Colonic mucosa (tissue), 4 donors: Measurements from ENCODE around the gene CCDC18. TPM values are rescaled to one million over a fixed set of nuclear protein-coding genes. Genes with fewer than 3 reads are reported as not detected.

Experiments
- DNase-seq: peaks from one replicate; pipeline ENCODE4 v3.0.0-alpha.2; 2020
- H3K27ac ChIP-seq: fragments of 200-600 bp; one replicate; pipeline ENCODE4 v1.8.0; 2021
- H3K27me3 ChIP-seq: fragments of 200-600 bp; one replicate; pipeline ENCODE4 v1.8.0; 2021
- H3K36me3 ChIP-seq: fragments of 200-600 bp; one replicate; pipeline ENCODE4 v1.8.0; 2021
- H3K4me1 ChIP-seq: fragments of 200-600 bp; one replicate; pipeline ENCODE4 v1.8.0; 2021; ENCODE audit warnings: mild to moderate bottlenecking
- H3K4me3 ChIP-seq: fragments of 200-600 bp; one replicate; pipeline ENCODE4 v1.8.0; 2021
- H3K9ac ChIP-seq, 2 donors: one replicate each; pipeline ENCODE4 v1.7.0; 2013; ENCODE audit warnings: control low read depth in 2 of 2, low read depth in 2 of 2, low read length in 2 of 2
- H3K9me3 ChIP-seq: fragments of 200-600 bp; one replicate; pipeline ENCODE4 v1.8.0; 2021
- CTCF ChIP-seq: fragments of 200-600 bp; IDR thresholded peaks from one replicate; pipeline ENCODE4 v1.8.0; 2022; ENCODE audit warnings: antibody characterized with exemption, mild to moderate bottlenecking
- intact Hi-C: fragments of 100-400 bp; cut with DNase I; formaldehyde crosslinking; loops from one replicate; pipeline ENCODE4 v1.14.1; 2022
- total RNA-seq, 2 donors: library from RNA; stranded (reverse); fragmentation: NEBNext Ultra II Directional in 1 of 2; extraction: Animal tissue kit (Norgen Biotek cat#: 25700) in 1 of 2; gene quantifications; one replicate each; pipeline ENCODE4 v1.2.1, GENCODE V29; 2021
- donor health status: healthy.
- donor health status: DM: no; HTN: no; CAD: no.
- donor health status: DM: no; HTN: no; CAD: no.

Gene CCDC18
- total RNA-seq, 2 donors from 2014 or later, result 4.2 to 7.6 TPM

- Histone ChIP-seq H3K4me1 (no peaks in the 10 kb centered on the region), H3K9ac (no peak overlapping the region), H3K9me3 (no peaks in the 10 kb centered on the region), H3K4me3 (no peak overlapping the region), H3K36me3 (no peaks in the 10 kb centered on the region), H3K27ac (no peak overlapping the region), H3K27me3 (no peaks in the 10 kb centered on the region)
- no peak for DNase-seq
- TF ChIP-seq CTCF, result no peak
- intact Hi-C loops, result no loop called here
These were observed 137.4 kb downstream of the CCDC18 start for GRCh38 chr1:93317943-93318342.

- Histone ChIP-seq H3K9ac (no peak overlapping the region), H3K4me1 (no peaks in the 10 kb centered on the region), H3K36me3 (no peaks in the 10 kb centered on the region), H3K4me3 (no peak overlapping the region), H3K27me3 (no peaks in the 10 kb centered on the region), H3K27ac (no peak overlapping the region), H3K9me3 (no peaks in the 10 kb centered on the region)
- no peak for TF ChIP-seq CTCF
- no peak for DNase-seq
- intact Hi-C loops, result no loop called here
These were observed 141.2 kb downstream of the CCDC18 start for GRCh38 chr1:93321720-93322119.

- intact Hi-C loops, result no loop called here
- Histone ChIP-seq H3K4me1 (no peaks in the 10 kb centered on the region), H3K36me3 (no peaks in the 10 kb centered on the region), H3K9me3 (no peaks in the 10 kb centered on the region), H3K9ac (no peak overlapping the region), H3K27me3 (no peaks in the 10 kb centered on the region), H3K4me3 (no peak overlapping the region), H3K27ac (no peak overlapping the region)
- no peak for DNase-seq
- no peak for TF ChIP-seq CTCF
These were observed 141.8 kb downstream of the CCDC18 start for GRCh38 chr1:93322349-93322748.

- no peaks in the 10 kb centered on the region for H3K4me1 ChIP-seq
- H3K4me3 ChIP-seq, result no peak overlapping the region
- intact Hi-C loops, result no loop called here
- TF ChIP-seq CTCF, result no peak
- DNase-seq, result no peak
- no peaks in the 10 kb centered on the region for H3K27me3 ChIP-seq
- no peaks in the 10 kb centered on the region for H3K9me3 ChIP-seq
- H3K36me3 ChIP-seq, result no peaks in the 10 kb centered on the region
- no peak overlapping the region for H3K9ac ChIP-seq
- H3K27ac ChIP-seq, result no peak overlapping the region
These were observed 142.8 kb downstream of the CCDC18 start for GRCh38 chr1:93323185-93323820.

- intact Hi-C loops, result no loop called here
- Histone ChIP-seq H3K9ac (no peak overlapping the region), H3K4me3 (no peak overlapping the region), H3K9me3 (no peaks in the 10 kb centered on the region), H3K36me3 (no peaks in the 10 kb centered on the region), H3K27ac (peak overlapping the region; percentile 43), H3K27me3 (no peaks in the 10 kb centered on the region), H3K4me1 (no peaks in the 10 kb centered on the region)
- DNase-seq, result no peak
- no peak for TF ChIP-seq CTCF
These were observed 144.3 kb downstream of the CCDC18 start for GRCh38 chr1:93324486-93325464.

Other genes with a start within 250 kb of the CCDC18 start
- 10 to 100 TPM; 14.3 to 14.4 TPM for gene DIPK1A, start 219.3 kb upstream of the CCDC18 start, total RNA-seq
- gene MTF2, start 101.4 kb upstream of the CCDC18 start, total RNA-seq, result 10 to 100 TPM; 26.5 to 33.4 TPM
- 10 to 100 TPM; 63.4 to 66.4 TPM for gene TMED5, start 311 bp upstream of the CCDC18 start, total RNA-seq
- gene DR1, start 165.2 kb downstream of the CCDC18 start, total RNA-seq, result 10 to 100 TPM; 48.7 to 64.6 TPM